SK-N-SH treated with all-trans-retinoic acid at 6 μM for 48 hours (cell line): ENCODE data around the gene EVA1C.

ENCODE experiments used
- ATAC-seq: fragments of 200-7000 bp; cut with Tn5 transposase; 3 replicates; pipeline ENCODE4 v1.9.1; 2020; ENCODE audit warnings: mild to moderate bottlenecking, moderate library complexity
- CSDC2 ChIP-seq: fragments of 250-450 bp; sonication (Bioruptor Pico); IDR thresholded peaks from 2 replicates; pipeline ENCODE4 v1.5.0; 2020; ENCODE audit warnings: mild to moderate bottlenecking, moderate library complexity
- ESRRG ChIP-seq: fragments of 250-450 bp; sonication (Bioruptor Pico); IDR thresholded peaks from 2 replicates; pipeline ENCODE4 v1.6.1; 2021; ENCODE audit warnings: mild to moderate bottlenecking
- GLIS3 ChIP-seq: fragments of 250-450 bp; sonication (Bioruptor Pico); IDR thresholded peaks from 2 replicates; pipeline ENCODE4 v1.5.0; 2020; ENCODE audit warnings: mild to moderate bottlenecking, moderate library complexity
- ISL1 ChIP-seq: fragments of 250-450 bp; sonication (Bioruptor Pico); IDR thresholded peaks from 2 replicates; pipeline ENCODE4 v2.1.2; 2022; ENCODE audit warnings: mild to moderate bottlenecking, moderate library complexity
- OSR1 ChIP-seq: fragments of 250-450 bp; sonication (Bioruptor Pico); IDR thresholded peaks from 2 replicates; pipeline ENCODE4 v1.8.0; 2022; ENCODE audit warnings: moderate library complexity, mild to moderate bottlenecking, inconsistent platforms
- PPARA ChIP-seq: fragments of 250-450 bp; sonication (Bioruptor Pico); IDR thresholded peaks from 2 replicates; pipeline ENCODE4 v1.5.0; 2020; ENCODE audit warnings: mild to moderate bottlenecking, borderline replicate concordance
- SNAI2 ChIP-seq: fragments of 250-450 bp; sonication (Bioruptor Pico); IDR thresholded peaks from 2 replicates; pipeline ENCODE4 v1.5.0; 2020; ENCODE audit warnings: mild to moderate bottlenecking, moderate library complexity
- TCF4 ChIP-seq: fragments of 250-450 bp; sonication (Bioruptor Pico); IDR thresholded peaks from 2 replicates; pipeline ENCODE4 v1.8.0; 2021; ENCODE audit warnings: mild to moderate bottlenecking, moderate library complexity, borderline replicate concordance
- ZFP3 ChIP-seq: fragments of 250-450 bp; sonication (Bioruptor Pico); IDR thresholded peaks from 2 replicates; pipeline ENCODE4 v1.5.0; 2020; ENCODE audit warnings: mild to moderate bottlenecking, moderate library complexity
- ZFP30 ChIP-seq: fragments of 450-650 bp; formaldehyde crosslinking; IDR thresholded peaks from 2 replicates; pipeline ENCODE4 v1.5.0; 2022; ENCODE audit warnings: mild to moderate bottlenecking, moderate library complexity
- ZNF70 ChIP-seq: fragments of 450-650 bp; formaldehyde crosslinking; IDR thresholded peaks from 2 replicates; pipeline ENCODE4 v1.5.0; 2020; ENCODE audit warnings: mild to moderate bottlenecking, moderate library complexity
- ZNF8 ChIP-seq: fragments of 450-650 bp; formaldehyde crosslinking; IDR thresholded peaks from 2 replicates; pipeline ENCODE4 v1.5.0; 2020; ENCODE audit warnings: mild to moderate bottlenecking, moderate library complexity
- TF ChIP-seq, protein P1 (sequence below): fragments of 250-450 bp; sonication (Bioruptor Pico); IDR thresholded peaks from 2 replicates; pipeline ENCODE4 v1.8.0; 2021; ENCODE audit warnings: low read depth, mild to moderate bottlenecking, moderate library complexity, borderline replicate concordance
- TF ChIP-seq, protein P2 (sequence below): fragments of 250-450 bp; sonication (Bioruptor Pico); IDR thresholded peaks from 2 replicates; pipeline ENCODE4 v1.8.0; 2020; ENCODE audit warnings: mild to moderate bottlenecking, moderate library complexity, borderline replicate concordance
- TF ChIP-seq, protein P3 (sequence below): fragments of 250-450 bp; sonication (Bioruptor Pico); IDR thresholded peaks from 2 replicates; pipeline ENCODE4 v1.5.1; 2020; ENCODE audit warnings: low read depth, mild to moderate bottlenecking, moderate library complexity

Gene EVA1C

DNA sequence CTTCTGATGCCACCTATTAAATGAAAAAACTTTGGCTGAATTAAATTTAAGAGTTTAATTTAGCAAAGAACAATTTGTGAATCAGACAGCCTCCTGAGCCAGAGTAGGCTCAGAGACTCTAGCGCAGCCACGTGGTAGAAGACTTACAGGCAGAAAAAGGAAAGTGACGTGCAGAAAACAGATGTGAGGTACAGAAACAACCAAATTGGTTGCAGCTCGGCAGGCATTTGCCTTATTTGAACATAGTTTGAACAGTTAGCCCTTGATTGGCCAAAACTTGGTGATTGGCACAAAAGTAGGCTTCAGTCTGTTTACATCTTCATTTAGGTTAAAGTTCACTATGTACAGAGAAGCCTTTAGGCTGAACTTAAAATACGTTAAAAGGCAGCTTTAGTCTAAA lies 149.9 kb downstream of the EVA1C start (continued):
- TF ChIP-seq, protein P1, sequence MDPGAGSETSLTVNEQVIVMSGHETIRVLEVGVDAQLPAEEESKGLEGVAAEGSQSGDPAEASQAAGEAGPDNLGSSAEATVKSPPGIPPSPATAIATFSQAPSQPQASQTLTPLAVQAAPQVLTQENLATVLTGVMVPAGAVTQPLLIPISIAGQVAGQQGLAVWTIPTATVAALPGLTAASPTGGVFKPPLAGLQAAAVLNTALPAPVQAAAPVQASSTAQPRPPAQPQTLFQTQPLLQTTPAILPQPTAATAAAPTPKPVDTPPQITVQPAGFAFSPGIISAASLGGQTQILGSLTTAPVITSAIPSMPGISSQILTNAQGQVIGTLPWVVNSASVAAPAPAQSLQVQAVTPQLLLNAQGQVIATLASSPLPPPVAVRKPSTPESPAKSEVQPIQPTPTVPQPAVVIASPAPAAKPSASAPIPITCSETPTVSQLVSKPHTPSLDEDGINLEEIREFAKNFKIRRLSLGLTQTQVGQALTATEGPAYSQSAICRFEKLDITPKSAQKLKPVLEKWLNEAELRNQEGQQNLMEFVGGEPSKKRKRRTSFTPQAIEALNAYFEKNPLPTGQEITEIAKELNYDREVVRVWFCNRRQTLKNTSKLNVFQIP (CRISPR knock-in tag), result no peak
- no peak for TF ChIP-seq ZNF70 (CRISPR knock-in tag)
- TF ChIP-seq, all 23 proteins: peak for 0

DNA sequence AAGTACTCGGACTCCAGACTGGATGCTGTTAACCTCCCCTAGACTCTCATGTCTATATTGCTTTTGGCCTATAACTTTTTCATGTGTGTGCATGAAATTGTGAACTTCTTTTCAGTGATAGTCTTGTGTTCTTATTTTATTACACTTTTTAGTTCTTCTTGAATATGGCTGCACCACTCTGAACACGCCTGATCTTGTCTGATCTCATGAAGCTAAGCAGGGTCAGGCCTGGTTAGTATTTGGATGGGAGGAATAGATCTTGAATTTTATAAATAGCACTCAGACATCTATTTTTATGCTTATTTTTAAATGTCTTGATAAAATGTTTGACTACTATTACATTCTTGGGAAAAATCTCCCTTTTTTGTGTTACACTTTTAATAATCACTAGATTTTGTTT lies 150.4 kb downstream of the EVA1C start:
- TF ChIP-seq, protein P2, sequence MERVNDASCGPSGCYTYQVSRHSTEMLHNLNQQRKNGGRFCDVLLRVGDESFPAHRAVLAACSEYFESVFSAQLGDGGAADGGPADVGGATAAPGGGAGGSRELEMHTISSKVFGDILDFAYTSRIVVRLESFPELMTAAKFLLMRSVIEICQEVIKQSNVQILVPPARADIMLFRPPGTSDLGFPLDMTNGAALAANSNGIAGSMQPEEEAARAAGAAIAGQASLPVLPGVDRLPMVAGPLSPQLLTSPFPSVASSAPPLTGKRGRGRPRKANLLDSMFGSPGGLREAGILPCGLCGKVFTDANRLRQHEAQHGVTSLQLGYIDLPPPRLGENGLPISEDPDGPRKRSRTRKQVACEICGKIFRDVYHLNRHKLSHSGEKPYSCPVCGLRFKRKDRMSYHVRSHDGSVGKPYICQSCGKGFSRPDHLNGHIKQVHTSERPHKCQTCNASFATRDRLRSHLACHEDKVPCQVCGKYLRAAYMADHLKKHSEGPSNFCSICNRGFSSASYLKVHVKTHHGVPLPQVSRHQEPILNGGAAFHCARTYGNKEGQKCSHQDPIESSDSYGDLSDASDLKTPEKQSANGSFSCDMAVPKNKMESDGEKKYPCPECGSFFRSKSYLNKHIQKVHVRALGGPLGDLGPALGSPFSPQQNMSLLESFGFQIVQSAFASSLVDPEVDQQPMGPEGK, result no peak
- TF ChIP-seq SNAI2 (CRISPR knock-in tag) (no peak), ISL1 (CRISPR knock-in tag) (no peak), ZNF8 (CRISPR knock-in tag) (no peak), TCF4 (CRISPR knock-in tag) (no peak), PPARA (no peak), ZFP3 (CRISPR knock-in tag) (no peak), GLIS3 (CRISPR knock-in tag) (no peak), OSR1 (no peak), ZNF70 (CRISPR knock-in tag) (no peak), CSDC2 (CRISPR knock-in tag) (no peak), ZFP30 (CRISPR knock-in tag) (no peak), ESRRG (no peak)
- TF ChIP-seq, protein P3, sequence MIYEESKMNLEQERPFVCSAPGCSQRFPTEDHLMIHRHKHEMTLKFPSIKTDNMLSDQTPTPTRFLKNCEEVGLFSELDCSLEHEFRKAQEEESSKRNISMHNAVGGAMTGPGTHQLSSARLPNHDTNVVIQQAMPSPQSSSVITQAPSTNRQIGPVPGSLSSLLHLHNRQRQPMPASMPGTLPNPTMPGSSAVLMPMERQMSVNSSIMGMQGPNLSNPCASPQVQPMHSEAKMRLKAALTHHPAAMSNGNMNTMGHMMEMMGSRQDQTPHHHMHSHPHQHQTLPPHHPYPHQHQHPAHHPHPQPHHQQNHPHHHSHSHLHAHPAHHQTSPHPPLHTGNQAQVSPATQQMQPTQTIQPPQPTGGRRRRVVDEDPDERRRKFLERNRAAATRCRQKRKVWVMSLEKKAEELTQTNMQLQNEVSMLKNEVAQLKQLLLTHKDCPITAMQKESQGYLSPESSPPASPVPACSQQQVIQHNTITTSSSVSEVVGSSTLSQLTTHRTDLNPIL (CRISPR knock-in tag), result no peak
- TF ChIP-seq, protein P1 (CRISPR knock-in tag), result no peak
- no peak for ATAC-seq
